K562 (cell line): ENCODE measurements around the gene RAB21. TPM values are rescaled to one million over a fixed set of nuclear protein-coding genes. Genes with fewer than 3 reads are reported as not detected.

ENCODE experiments used
- ATAC-seq: fragments of 200-7000 bp; cut with Tn5 transposase; 3 replicates; pipeline ENCODE4 v1.9.1; 2020; ENCODE audit warnings: moderate library complexity
- BruUV-seq: library from RNA; stranded (reverse); fragments of 400-500 nt; replicated peaks from 2 replicates; lab custom pipeline; 2021; lab: Mats Ljungman, UMichigan
- CTCF ChIA-PET: fragments of 300-600 bp; formaldehyde crosslinking; extraction: SDS; loops from one replicate; lab custom pipeline; 2021; ENCODE audit warnings: low intra/inter-chr PET ratio; lab: Yijun Ruan, JAX
- POLR2A ChIA-PET: fragments of 300-600, 350-650 bp; sonication (Branson Sonifier 250); formaldehyde crosslinking; extraction: SDS; loops from one replicate; lab custom pipeline; 2021; ENCODE audit warnings: antibody characterized with exemption, inconsistent platforms; lab: Yijun Ruan, JAX
- DNase-seq, 4 experiments: peaks; one replicate each; pipeline versions ENCODE4 v3.0.0 to v3.0.0-alpha.2; 2011 to 2018; ENCODE audit warnings: low spot score in 3 of 4, mixed read lengths in 3 of 4; ENCODE audit errors: extremely low read depth in 1 of 4
- FAIRE-seq: peaks from 2 replicates; lab custom pipeline; 2011; peaks lifted over from hg19 to GRCh38; lab: Jason Lieb, UNC
- H2AFZ ChIP-seq: 2 replicates; pipeline ENCODE4 v1.6.0; 2011; ENCODE audit warnings: low read depth, low read length, control low read depth, inconsistent platforms
- H3K27ac ChIP-seq: fragments of 200-600 bp; 3 replicates; pipeline ENCODE4 v1.8.0; 2011; ENCODE audit warnings: low read depth, mild to moderate bottlenecking, control low read depth, inconsistent platforms, low read length, moderate library complexity, mixed read lengths; ENCODE audit errors: extremely low read depth
- H3K27me3 ChIP-seq, 2 experiments: fragments of 300-600 bp in 1 of 2; 2 replicates in 1 of 2; 3 replicates in 1 of 2; pipeline versions ENCODE4 v1.6.0 to v1.8.0; 2011; ENCODE audit warnings: inconsistent platforms in 2 of 2, low read length in 2 of 2, mild to moderate bottlenecking in 1 of 2, mixed read lengths in 1 of 2, moderate library complexity in 1 of 2; ENCODE audit not compliant: control insufficient read depth in 2 of 2, insufficient read depth in 2 of 2
- H3K36me3 ChIP-seq: fragments of 300-600 bp; 3 replicates; pipeline ENCODE4 v1.8.0; 2011; ENCODE audit warnings: mild to moderate bottlenecking, low read length, inconsistent platforms; ENCODE audit not compliant: control insufficient read depth, insufficient read depth
- H3K4me1 ChIP-seq, 2 experiments: fragments of 200-600 bp in 1 of 2; replicated peaks in 1 of 2; 2 replicates in 1 of 2; 3 replicates in 1 of 2; pipeline versions ENCODE4 v1.5.1 to v1.8.0; 2011; ENCODE audit warnings: inconsistent platforms in 2 of 2, low read length in 2 of 2, mild to moderate bottlenecking in 1 of 2, mixed read lengths in 1 of 2, moderate library complexity in 1 of 2; ENCODE audit not compliant: control insufficient read depth in 2 of 2, insufficient read depth in 2 of 2
- H3K4me2 ChIP-seq: 2 replicates; pipeline ENCODE4 v1.6.1; 2011; ENCODE audit warnings: low read length, control low read depth, inconsistent platforms, mixed read lengths; ENCODE audit not compliant: insufficient read depth
- H3K4me3 ChIP-seq: fragments of 200-600 bp; sonication (generic), shearing (Covaris generic); 2 replicates; pipeline ENCODE4 v1.5.1; 2016; ENCODE audit warnings: control low read depth, inconsistent platforms
- H3K79me2 ChIP-seq: fragments of 200-600 bp; 3 replicates; pipeline ENCODE4 v1.8.0; 2011; ENCODE audit warnings: low read length, inconsistent platforms; ENCODE audit not compliant: control insufficient read depth, insufficient read depth
- H3K9ac ChIP-seq, 2 experiments: 2 replicates each; pipeline versions ENCODE4 v1.6.0 to v1.6.1; 2011; ENCODE audit warnings: low read depth in 2 of 2, low read length in 2 of 2, control low read depth in 1 of 2, inconsistent platforms in 1 of 2, mild to moderate bottlenecking in 1 of 2, mixed read lengths in 1 of 2; ENCODE audit not compliant: insufficient read depth in 1 of 2
- H3K9me1 ChIP-seq: one replicate; pipeline ENCODE4 v1.6.0; 2011; ENCODE audit warnings: inconsistent platforms, mild to moderate bottlenecking, low read length, moderate library complexity; ENCODE audit not compliant: control insufficient read depth, insufficient read depth
- H3K9me3 ChIP-seq: replicated peaks from 2 replicates; pipeline ENCODE4 v1.5.1; 2011; ENCODE audit warnings: low read depth, low read length, inconsistent platforms; ENCODE audit not compliant: control insufficient read depth, insufficient read depth
- H4K20me1 ChIP-seq: replicated peaks from 2 replicates; pipeline ENCODE4 v1.6.1; 2011; ENCODE audit warnings: low read length, inconsistent platforms, mixed read lengths; ENCODE audit not compliant: control insufficient read depth, insufficient read depth
- ARID1B ChIP-seq: fragments of 450-650 bp; IDR thresholded peaks from 2 replicates; pipeline ENCODE4 v1.6.1; 2016; ENCODE audit warnings: antibody characterized with exemption, mild to moderate bottlenecking, inconsistent platforms
- MCM5 ChIP-seq: fragments of 450-650 bp; IDR thresholded peaks from 2 replicates; pipeline ENCODE4 v1.6.1; 2016; ENCODE audit warnings: low read depth
- PYGO2 ChIP-seq: fragments of 450-650 bp; IDR thresholded peaks from 2 replicates; pipeline ENCODE4 v1.6.1; 2016; ENCODE audit warnings: mild to moderate bottlenecking, missing genetic modification characterization, moderate library complexity, missing compliant biosample characterization
- RBM39 ChIP-seq: fragments of 200-400 bp; formaldehyde crosslinking; optimal IDR thresholded peaks from 2 replicates; pipeline ENCODE3; 2018; ENCODE audit warnings: low read depth, low read length
- SIN3B ChIP-seq: fragments of 450-650 bp; IDR thresholded peaks from 2 replicates; pipeline ENCODE4 v1.6.1; 2017; ENCODE audit warnings: low read depth, mild to moderate bottlenecking, moderate library complexity
- SPI1 ChIP-seq: IDR thresholded peaks from 2 replicates; pipeline ENCODE4 v1.6.1; 2011; ENCODE audit warnings: low read depth, low read length, control low read depth, borderline replicate concordance
- TRIM24 ChIP-seq, 2 experiments: fragments of 450-650 bp; IDR thresholded peaks; 2 replicates each; pipeline ENCODE4 v1.6.1; 2016
- ZNF311 ChIP-seq: fragments of 250-450 bp; sonication (Bioruptor Pico); IDR thresholded peaks from 2 replicates; pipeline ENCODE4 v1.4.0; 2020; ENCODE audit warnings: mild to moderate bottlenecking, moderate library complexity
- ZNF766 ChIP-seq: fragments of 200-800 bp; sonication (Bioruptor generic); conservative IDR thresholded peaks from 2 replicates; pipeline ENCODE4 v1.6.1; 2016; ENCODE audit warnings: missing genetic modification characterization, missing compliant biosample characterization
- WGBS: fragments of 100-300 bp; shearing (Covaris generic); methylation state at CpG from one replicate; pipeline ENCODE4 v1.1.6; 2016; ENCODE audit warnings: low coverage, mixed read lengths; ENCODE audit not compliant: insufficient coverage; ENCODE audit errors: missing lambda C conversion rate; 5-methylcytosine and 5-hydroxymethylcytosine counted together
- in situ Hi-C: fragments of 300-500 bp; cut with MboI; formaldehyde crosslinking; loops from 4 replicates; pipeline ENCODE4 v1.15.0; 2018; ENCODE audit warnings: inconsistent platforms, mixed read lengths
- intact Hi-C: fragments of 100-400 bp; cut with micrococcal nuclease; formaldehyde crosslinking; loops from 2 replicates; pipeline ENCODE4 v1.14.2; 2022
- polyA plus RNA-seq, 8 experiments: library from polyadenylated mRNA; depleted of rRNA in 4 of 8; stranded (reverse) in 5 of 8; unstranded in 3 of 8; fragments of >200 nt; fragmentation: Nextera tagmentation in 2 of 8; fragmentation: Illumina TruSeq in 1 of 8; extraction: Ambion mirVana in 2 of 8; extraction: Trizol in 1 of 8; gene quantifications; 2 replicates each; pipeline versions ENCODE4 v1.2.1 to v1.2.3, GENCODE V29; 2011 to 2014; ENCODE audit warnings: inconsistent platforms in 1 of 8, missing spikeins in 1 of 8
- total RNA-seq, 7 experiments: library from RNA; depleted of rRNA in 6 of 7; stranded (reverse); fragments of >200 nt in 6 of 7; fragmentation: Illumina TruSeq in 2 of 7; extraction: Trizol in 2 of 7; gene quantifications; 2 replicates each; pipeline versions ENCODE4 v1.2.1 to v1.2.3, GENCODE V29; 2011 to 2021; ENCODE audit warnings: low replicate concordance in 1 of 7
- TF ChIP-seq, protein P1 (sequence below): fragments of 450-650 bp; IDR thresholded peaks from 2 replicates; pipeline ENCODE4 v1.6.1; 2016
- TF ChIP-seq, protein P2 (sequence below): sonication (generic); IDR thresholded peaks from 2 replicates; pipeline ENCODE4 v1.6.1; 2016
- TF ChIP-seq, protein P3 (sequence below): fragments of 450-650 bp; IDR thresholded peaks from 2 replicates; pipeline ENCODE4 v1.6.1; 2016; ENCODE audit warnings: low read depth, mild to moderate bottlenecking, moderate library complexity

RAB21 gene
- total and polyA plus RNA-seq, 9 of the 15 experiments (the other 6 are each of a cell fraction or from before 2014, with no cell fraction given) = 5.3 to 45.6 (median 19.6) TPM

DNA sequence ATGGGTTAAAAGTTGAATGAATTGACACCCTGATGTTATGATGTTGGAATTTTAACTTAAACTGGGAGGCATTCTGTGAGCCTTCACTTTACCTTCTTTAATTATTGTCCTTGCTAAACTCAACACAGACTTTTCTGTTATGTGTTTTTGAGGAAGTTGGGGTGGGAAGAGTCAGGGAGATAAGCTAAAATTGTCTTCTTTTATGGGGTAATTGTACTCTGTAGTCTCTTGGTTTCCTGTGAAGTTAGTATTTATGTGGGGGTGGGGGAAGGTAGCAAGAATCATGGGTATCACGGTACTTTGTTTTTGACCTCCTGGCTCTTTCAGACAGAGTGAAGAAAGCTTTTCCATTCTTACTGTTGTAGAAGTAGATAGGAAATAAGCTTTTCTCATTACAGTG, 32.9 kb downstream of the RAB21 start:
- POLR2A ChIA-PET = interaction anchor here (0.6 to 1.6 kb wide), 3 partner anchors 9 to 256 kb away, joined by 3 read pairs; partner anchors contain the start of gene RAB21
- H3K36me3 ChIP-seq = peaks cover 36% of the 10 kb centered on the region; the same call in 2 of the 3 replicates
- CTCF ChIA-PET = no interaction called here

More for the DNA sequence above, 32.9 kb downstream of the RAB21 start:
- H3K9me3 ChIP-seq = no peaks in the 10 kb centered on the region
- H3K4me1 ChIP-seq = no peaks in the 10 kb centered on the region; a peak in 2 of 5 replicates
- H3K79me2 ChIP-seq = no peaks in the 10 kb centered on the region
- H3K9ac ChIP-seq = no peak overlapping the region
- ATAC-seq = peak; percentile 72
- no peaks in the 10 kb centered on the region for H4K20me1 ChIP-seq
- no peaks in the 10 kb centered on the region for H3K27me3 ChIP-seq
- no peak for FAIRE-seq
- BruUV-seq = TSS peak; percentile 25
- H3K9me1 ChIP-seq = no peaks in the 10 kb centered on the region
- intact Hi-C loops (loop anchor here (10.0 kb wide), 1 partner anchor 227 kb away; no protein-coding TSS in a partner anchor), in situ Hi-C loops (no loop called here)
- peak overlapping the region; percentile 46; the same call in 2 of the 3 replicates for H3K27ac ChIP-seq
- no peak for TF ChIP-seq SIN3B
- TF ChIP-seq, protein P1, sequence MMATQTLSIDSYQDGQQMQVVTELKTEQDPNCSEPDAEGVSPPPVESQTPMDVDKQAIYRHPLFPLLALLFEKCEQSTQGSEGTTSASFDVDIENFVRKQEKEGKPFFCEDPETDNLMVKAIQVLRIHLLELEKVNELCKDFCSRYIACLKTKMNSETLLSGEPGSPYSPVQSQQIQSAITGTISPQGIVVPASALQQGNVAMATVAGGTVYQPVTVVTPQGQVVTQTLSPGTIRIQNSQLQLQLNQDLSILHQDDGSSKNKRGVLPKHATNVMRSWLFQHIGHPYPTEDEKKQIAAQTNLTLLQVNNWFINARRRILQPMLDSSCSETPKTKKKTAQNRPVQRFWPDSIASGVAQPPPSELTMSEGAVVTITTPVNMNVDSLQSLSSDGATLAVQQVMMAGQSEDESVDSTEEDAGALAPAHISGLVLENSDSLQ = no peak
- TF ChIP-seq ARID1B = peak; percentile 30; the same call in 1 of the 2 replicates
- TF ChIP-seq ZNF311 (CRISPR knock-in tag) = 0 out of 2 replicates have a peak, but pooled peaks have one; percentile 24
- peak; percentile 47; the same call in 1 of the 2 replicates for TF ChIP-seq ZNF766 (CRISPR knock-in tag)
- no peak for TF ChIP-seq TRIM24 (IDR thresholded peaks at IDR 0.05)
- peak; percentile 40; the same call in 1 of the 2 replicates for TF ChIP-seq SPI1
- TF ChIP-seq, protein P2, sequence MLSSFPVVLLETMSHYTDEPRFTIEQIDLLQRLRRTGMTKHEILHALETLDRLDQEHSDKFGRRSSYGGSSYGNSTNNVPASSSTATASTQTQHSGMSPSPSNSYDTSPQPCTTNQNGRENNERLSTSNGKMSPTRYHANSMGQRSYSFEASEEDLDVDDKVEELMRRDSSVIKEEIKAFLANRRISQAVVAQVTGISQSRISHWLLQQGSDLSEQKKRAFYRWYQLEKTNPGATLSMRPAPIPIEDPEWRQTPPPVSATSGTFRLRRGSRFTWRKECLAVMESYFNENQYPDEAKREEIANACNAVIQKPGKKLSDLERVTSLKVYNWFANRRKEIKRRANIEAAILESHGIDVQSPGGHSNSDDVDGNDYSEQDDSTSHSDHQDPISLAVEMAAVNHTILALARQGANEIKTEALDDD = peak; percentile 44; the same call in 1 of the 2 replicates
- no peak for TF ChIP-seq PYGO2
- TF ChIP-seq MCM5 = no peak
- TF ChIP-seq RBM39 = no peak
- TF ChIP-seq, protein P3, sequence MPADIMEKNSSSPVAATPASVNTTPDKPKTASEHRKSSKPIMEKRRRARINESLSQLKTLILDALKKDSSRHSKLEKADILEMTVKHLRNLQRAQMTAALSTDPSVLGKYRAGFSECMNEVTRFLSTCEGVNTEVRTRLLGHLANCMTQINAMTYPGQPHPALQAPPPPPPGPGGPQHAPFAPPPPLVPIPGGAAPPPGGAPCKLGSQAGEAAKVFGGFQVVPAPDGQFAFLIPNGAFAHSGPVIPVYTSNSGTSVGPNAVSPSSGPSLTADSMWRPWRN = no peak
- no peak overlapping the region for H2AFZ ChIP-seq
- WGBS = 8% methylated on average over 1 of the region's 1 CpG
- H3K4me3 ChIP-seq = no peak overlapping the region
- peak in 2 of 4 experiments; percentile 14 to 24 for DNase-seq
- no peak overlapping the region for H3K4me2 ChIP-seq
